Skeletal muscle tissue (tissue), 4 donors: ENCODE data around the gene YAP1. TPM values are rescaled to one million over a fixed set of nuclear protein-coding genes. Genes with fewer than 3 reads are reported as not detected.

ENCODE experiments used
- H3K27ac ChIP-seq: one replicate; pipeline ENCODE4 v1.7.0; 2013; ENCODE audit warnings: mild to moderate bottlenecking, low read depth, low read length, inconsistent platforms
- H3K27me3 ChIP-seq, 3 donors: one replicate each; pipeline ENCODE4 v1.7.0; 2013; ENCODE audit warnings: low read length in 3 of 3; ENCODE audit not compliant: control insufficient read depth in 3 of 3, insufficient read depth in 3 of 3
- H3K36me3 ChIP-seq, 3 donors: one replicate each; pipeline ENCODE4 v1.7.0; 2013; ENCODE audit warnings: low read length in 3 of 3; ENCODE audit not compliant: control insufficient read depth in 3 of 3, insufficient read depth in 3 of 3
- H3K4me1 ChIP-seq, 3 donors: one replicate each; pipeline ENCODE4 v1.7.0; 2013; ENCODE audit warnings: low read length in 3 of 3, mild to moderate bottlenecking in 3 of 3; ENCODE audit not compliant: control insufficient read depth in 3 of 3, insufficient read depth in 3 of 3
- H3K4me3 ChIP-seq, 3 donors: one replicate each; pipeline ENCODE4 v1.7.0; 2013; ENCODE audit warnings: low read length in 3 of 3
- H3K9ac ChIP-seq, 3 donors: one replicate each; pipeline ENCODE4 v1.7.0; 2013; ENCODE audit warnings: low read length in 3 of 3, mild to moderate bottlenecking in 3 of 3, moderate library complexity in 2 of 3, low read depth in 1 of 3
- H3K9me3 ChIP-seq, 3 donors: one replicate each; pipeline ENCODE4 v1.7.0; 2013; ENCODE audit warnings: low read length in 3 of 3; ENCODE audit not compliant: control insufficient read depth in 3 of 3
- total RNA-seq: library from RNA; depleted of rRNA; stranded (reverse); fragments of >200 nt; gene quantifications from one replicate; pipeline ENCODE4 v1.2.3, GENCODE V29; 2014
- donor health status: Osteomylitis.

The YAP1 gene
- total RNA-seq, 1 donor from 2014 or later: 49.6 TPM

DNA sequence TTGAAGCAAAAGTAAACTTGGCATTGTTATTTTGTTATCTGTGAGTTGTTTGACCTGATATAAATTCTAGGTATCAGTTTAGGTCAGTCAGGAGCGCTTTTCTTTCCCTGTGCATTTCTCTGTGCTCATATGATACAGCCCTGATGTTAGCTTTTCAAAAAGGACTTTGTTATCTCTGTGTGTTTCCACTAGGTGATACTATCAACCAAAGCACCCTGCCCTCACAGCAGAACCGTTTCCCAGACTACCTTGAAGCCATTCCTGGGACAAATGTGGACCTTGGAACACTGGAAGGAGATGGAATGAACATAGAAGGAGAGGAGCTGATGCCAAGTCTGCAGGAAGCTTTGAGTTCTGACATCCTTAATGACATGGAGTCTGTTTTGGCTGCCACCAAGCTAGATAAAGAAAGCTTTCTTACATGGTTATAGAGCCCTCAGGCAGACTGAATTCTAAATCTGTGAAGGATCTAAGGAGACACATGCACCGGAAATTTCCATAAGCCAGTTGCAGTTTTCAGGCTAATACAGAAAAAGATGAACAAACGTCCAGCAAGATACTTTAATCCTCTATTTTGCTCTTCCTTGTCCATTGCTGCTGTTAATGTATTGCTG is 119.4 kb downstream of the YAP1 start:
- no peak overlapping the region for H3K27ac ChIP-seq
- no peaks in the 10 kb centered on the region for H3K9me3 ChIP-seq
- H3K9ac ChIP-seq: no peak overlapping the region
- no peaks in the 10 kb centered on the region for H3K27me3 ChIP-seq
- peaks cover 0 to 18% (median 14%) of the 10 kb centered on the region in 3 donors for H3K36me3 ChIP-seq
- H3K4me1 ChIP-seq: no peaks in the 10 kb centered on the region
- no peak overlapping the region for H3K4me3 ChIP-seq

GRCh38 chr11:102230186-102230585 is 119.9 kb downstream of the YAP1 start:
- H3K9ac ChIP-seq: no peak overlapping the region
- H3K27me3 ChIP-seq: no peaks in the 10 kb centered on the region
- no peak overlapping the region for H3K4me3 ChIP-seq
- peaks cover 0 to 18% (median 14%) of the 10 kb centered on the region in 3 donors for H3K36me3 ChIP-seq
- no peak overlapping the region for H3K27ac ChIP-seq
- no peaks in the 10 kb centered on the region for H3K9me3 ChIP-seq
- no peaks in the 10 kb centered on the region for H3K4me1 ChIP-seq

- Histone ChIP-seq H3K27me3 (no peaks in the 10 kb centered on the region), H3K27ac (no peak overlapping the region), H3K36me3 (peaks cover 0 to 16% (median 10%) of the 10 kb centered on the region in 3 donors), H3K9me3 (no peaks in the 10 kb centered on the region), H3K4me1 (no peaks in the 10 kb centered on the region), H3K9ac (no peak overlapping the region), H3K4me3 (no peak overlapping the region)
Observed at GRCh38 chr11:102230911-102231310, 120.7 kb downstream of the YAP1 start.

DNA sequence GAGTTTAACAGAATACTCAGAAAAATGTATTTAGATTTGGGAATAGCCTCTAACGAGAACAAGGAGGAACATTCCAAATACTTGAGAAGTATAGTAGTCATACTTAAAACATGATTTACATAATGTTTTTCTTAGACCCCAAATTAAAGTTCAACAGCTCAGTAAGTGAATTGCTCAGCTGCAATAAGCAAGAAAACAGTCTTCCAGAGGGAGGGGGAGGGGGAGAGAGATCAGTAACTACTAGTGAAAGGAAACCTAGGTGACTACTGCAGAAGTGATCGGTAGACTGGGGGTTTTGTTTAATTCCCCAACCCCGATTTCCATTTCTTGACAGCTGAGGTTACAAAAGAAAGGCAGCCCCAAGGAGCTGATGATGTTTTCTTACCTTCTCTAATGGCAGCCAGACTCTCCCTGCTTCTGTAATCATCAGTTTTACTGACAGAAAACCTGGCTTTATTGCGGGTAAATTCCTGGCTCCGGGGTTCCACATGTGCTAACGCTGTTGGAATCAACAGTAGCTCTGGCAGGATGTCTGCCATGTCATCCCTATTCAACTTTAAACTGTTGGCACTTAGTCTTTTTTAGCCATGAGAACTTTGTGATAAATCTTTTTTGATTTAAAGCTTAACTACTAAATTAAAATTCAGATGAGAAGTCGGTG is 124.7 kb downstream of the YAP1 start:
- H3K27me3 ChIP-seq: no peaks in the 10 kb centered on the region
- no peak overlapping the region for H3K27ac ChIP-seq
- no peak overlapping the region for H3K4me3 ChIP-seq
- no peaks in the 10 kb centered on the region for H3K9me3 ChIP-seq
- no peak overlapping the region for H3K9ac ChIP-seq
- H3K36me3 ChIP-seq: no peaks in the 10 kb centered on the region
- no peaks in the 10 kb centered on the region for H3K4me1 ChIP-seq

GRCh38 chr11:102237096-102237735 is 127.0 kb downstream of the YAP1 start:
- H3K4me3 ChIP-seq: no peak overlapping the region
- H3K9ac ChIP-seq: no peak overlapping the region
- H3K9me3 ChIP-seq: no peaks in the 10 kb centered on the region
- H3K4me1 ChIP-seq: no peaks in the 10 kb centered on the region
- no peaks in the 10 kb centered on the region for H3K27me3 ChIP-seq
- no peaks in the 10 kb centered on the region for H3K36me3 ChIP-seq
- H3K27ac ChIP-seq: no peak overlapping the region

DNA sequence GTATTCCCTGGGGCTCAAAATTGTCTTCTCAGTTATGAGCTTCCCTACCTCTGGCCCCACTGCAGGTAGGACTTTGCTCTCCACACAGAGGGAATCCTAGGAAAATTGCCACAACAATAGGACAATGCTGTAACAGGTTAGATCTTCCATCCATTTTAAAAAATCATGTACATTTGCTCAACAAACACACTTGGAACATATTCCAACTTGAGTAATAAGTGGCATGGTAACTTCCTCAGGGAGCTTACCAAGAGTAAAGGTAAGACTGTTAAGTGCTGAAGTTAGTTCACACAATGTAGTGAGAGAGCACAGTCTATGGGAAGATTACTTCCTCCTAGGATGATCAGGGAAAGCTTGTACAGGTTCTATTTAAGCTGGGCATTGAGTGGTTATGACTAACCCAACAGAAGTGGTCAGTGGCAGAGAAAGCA is 128.2 kb downstream of the YAP1 start:
- Histone ChIP-seq H3K36me3 (no peaks in the 10 kb centered on the region), H3K4me3 (no peak overlapping the region), H3K27ac (no peak overlapping the region), H3K9me3 (no peaks in the 10 kb centered on the region), H3K9ac (no peak overlapping the region), H3K4me1 (no peaks in the 10 kb centered on the region), H3K27me3 (no peaks in the 10 kb centered on the region)

DNA sequence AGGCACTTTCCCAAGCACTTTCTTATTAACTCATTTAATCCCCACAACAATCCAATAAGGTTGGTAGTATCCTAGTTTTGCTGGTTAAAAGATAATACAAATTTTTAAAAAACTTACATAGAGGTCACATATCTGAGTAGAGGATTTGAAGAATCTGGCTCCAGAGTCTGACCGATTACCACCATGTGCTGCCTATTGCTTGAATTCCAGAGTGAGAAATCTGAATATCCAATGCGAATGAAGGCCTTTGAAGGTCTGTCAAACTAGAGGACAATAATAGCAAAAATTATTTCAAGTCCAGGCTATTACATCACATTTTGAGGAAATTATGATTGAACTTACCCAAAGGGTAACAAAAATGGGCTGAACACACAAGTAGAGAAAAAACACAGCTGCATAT is 129.2 kb downstream of the YAP1 start:
- no peaks in the 10 kb centered on the region for H3K36me3 ChIP-seq

DNA sequence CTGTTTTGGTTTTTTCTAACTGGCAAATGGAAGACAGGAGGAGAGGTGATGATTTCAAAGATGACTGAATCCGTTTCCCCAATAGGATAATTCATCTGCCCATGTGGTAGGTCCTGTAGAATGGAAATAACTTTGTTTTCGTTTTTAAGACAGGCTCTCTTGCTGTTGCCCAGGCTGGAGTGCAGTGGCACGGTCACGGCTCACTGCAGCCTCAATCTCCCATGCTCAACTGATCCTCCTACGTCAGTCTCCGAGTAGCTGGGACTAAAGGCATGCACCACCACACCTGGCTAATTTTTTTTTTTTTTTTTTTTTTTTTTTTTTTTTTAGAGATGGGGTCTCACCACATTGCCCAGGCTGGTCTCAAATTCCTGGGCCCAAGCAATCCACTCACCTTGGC is 129.7 kb downstream of the YAP1 start:
- Histone ChIP-seq H3K4me1 (no peaks in the 10 kb centered on the region), H3K9ac (no peak overlapping the region), H3K36me3 (no peaks in the 10 kb centered on the region), H3K27ac (no peak overlapping the region), H3K4me3 (no peak overlapping the region), H3K9me3 (no peaks in the 10 kb centered on the region), H3K27me3 (no peaks in the 10 kb centered on the region)

More for the DNA sequence above, 129.2 kb downstream of the YAP1 start:
- Histone ChIP-seq H3K4me1 (no peaks in the 10 kb centered on the region), H3K9me3 (no peaks in the 10 kb centered on the region), H3K27me3 (no peaks in the 10 kb centered on the region), H3K27ac (no peak overlapping the region), H3K9ac (no peak overlapping the region), H3K4me3 (no peak overlapping the region)

DNA sequence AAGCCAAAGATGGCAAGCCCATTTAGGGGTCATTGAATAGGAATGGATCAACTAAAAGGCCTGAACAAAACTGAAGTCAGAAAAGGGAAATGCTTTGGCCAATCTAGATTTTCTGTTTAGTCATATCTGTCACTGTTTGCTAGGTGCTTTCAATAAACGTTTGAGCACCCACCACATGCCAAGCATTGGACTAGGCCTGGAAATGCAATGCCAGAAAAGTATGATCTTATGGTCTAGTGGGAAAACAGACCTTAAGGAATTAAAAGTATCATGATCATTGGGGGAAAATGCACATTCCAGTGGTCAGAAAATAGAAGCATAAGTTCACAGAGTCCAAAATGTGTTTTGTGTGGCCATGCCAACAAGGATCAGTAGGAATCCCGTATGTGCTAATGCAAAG is 130.3 kb downstream of the YAP1 start:
- Histone ChIP-seq H3K27me3 (no peaks in the 10 kb centered on the region), H3K9me3 (no peaks in the 10 kb centered on the region), H3K9ac (no peak overlapping the region), H3K27ac (no peak overlapping the region), H3K4me1 (no peaks in the 10 kb centered on the region), H3K36me3 (no peaks in the 10 kb centered on the region), H3K4me3 (no peak overlapping the region)

DNA sequence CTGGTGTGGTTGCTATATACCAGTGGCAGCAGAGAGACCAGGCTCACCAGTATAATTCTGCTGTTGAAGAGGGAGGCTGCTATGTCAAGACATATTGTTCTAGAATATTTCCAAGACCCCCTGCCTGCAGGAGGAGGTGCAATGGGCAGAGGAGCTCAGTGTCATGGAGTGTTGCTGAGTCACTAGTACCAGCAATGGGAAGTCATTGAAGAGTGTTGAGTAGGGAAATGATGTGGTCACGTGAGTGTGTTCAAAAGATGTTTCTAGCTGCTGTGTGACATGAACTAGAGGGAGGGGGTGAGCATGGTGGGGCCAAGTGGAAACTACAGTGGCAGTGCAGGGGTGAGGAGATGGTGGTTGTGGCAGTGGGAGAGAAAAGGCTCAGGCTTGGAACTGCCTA is 130.8 kb downstream of the YAP1 start:
- H3K9ac ChIP-seq: no peak overlapping the region
- H3K4me3 ChIP-seq: no peak overlapping the region
- H3K36me3 ChIP-seq: no peaks in the 10 kb centered on the region
- no peaks in the 10 kb centered on the region for H3K9me3 ChIP-seq
- H3K4me1 ChIP-seq: no peaks in the 10 kb centered on the region
- no peak overlapping the region for H3K27ac ChIP-seq
- no peaks in the 10 kb centered on the region for H3K27me3 ChIP-seq
